HCT116 (cell line): ENCODE results near the gene SPON1. TPM values are rescaled to one million over a fixed set of nuclear protein-coding genes. Genes with fewer than 3 reads are reported as not detected.

Source experiments
- ATAC-seq: fragments of 200-7000 bp; cut with Tn5 transposase; 2 replicates; pipeline ENCODE4 v1.9.1; 2020; ENCODE audit warnings: mild to moderate bottlenecking, moderate library complexity
- BruUV-seq: library from RNA; stranded (reverse); fragments of 400-500 nt; replicated peaks from 2 replicates; lab custom pipeline; 2021; lab: Mats Ljungman, UMichigan
- CTCF ChIA-PET: fragments of 300-600 bp; sonication (Branson Sonifier 250); formaldehyde crosslinking; loops from one replicate; lab custom pipeline; 2021; ENCODE audit warnings: antibody characterized with exemption; lab: Charles Lee
- POLR2A ChIA-PET: fragments of 300-600, 350-600 bp; sonication (Branson Sonifier 250); formaldehyde crosslinking; loops from one replicate; lab custom pipeline; 2021; ENCODE audit warnings: antibody characterized with exemption; lab: Charles Lee
- RAD21 ChIA-PET, 2 experiments: fragments of 300-600 bp; sonication (Branson Sonifier 250); formaldehyde crosslinking; loops; one replicate each; lab custom pipeline; 2023; ENCODE audit warnings: low total read pairs in 2 of 2; ENCODE audit not compliant: uncharacterized antibody in 2 of 2, unreplicated experiment in 2 of 2, low non-redundant PET in 1 of 2; lab: Charles Lee
- DNase-seq: peaks from one replicate; pipeline ENCODE4 v3.0.0-alpha.2; 2010; ENCODE audit warnings: low read depth, low spot score
- H2AFZ ChIP-seq: fragments of 200-600 bp; shearing (Covaris generic), sonication (generic); 2 replicates; pipeline ENCODE4 v1.6.1; 2017; ENCODE audit warnings: low read depth, mixed run types, mixed read lengths, antibody characterized with exemption, low read length; ENCODE audit not compliant: poor library complexity, severe bottlenecking
- H3K27ac ChIP-seq: 2 replicates; pipeline ENCODE4 v1.5.1; 2012; ENCODE audit warnings: low read depth, low read length
- H3K27me3 ChIP-seq: fragments of 200-600 bp; sonication (generic); 2 replicates; pipeline ENCODE4 v1.6.1; 2016; ENCODE audit warnings: mixed run types, low read length, mixed read lengths; ENCODE audit not compliant: insufficient read depth
- H3K36me3 ChIP-seq, 2 experiments: fragments of 200-500 bp in 1 of 2; fragments of 200-600 bp in 1 of 2; sonication (Bioruptor generic) in 1 of 2; sonication (generic) in 1 of 2; 2 replicates each; pipeline versions ENCODE4 v1.5.1 to v1.6.1; 2014 to 2016; ENCODE audit warnings: low read length in 2 of 2, inconsistent platforms in 1 of 2, mixed read lengths in 1 of 2, mixed run types in 1 of 2; ENCODE audit not compliant: insufficient read depth in 2 of 2, control insufficient read depth in 1 of 2
- H3K4me1 ChIP-seq, 2 experiments: fragments of 200-600 bp in 1 of 2; sonication (generic) in 1 of 2; 2 replicates each; pipeline versions ENCODE4 v1.5.1 to v1.6.1; 2012 to 2017; ENCODE audit warnings: low read length in 2 of 2, inconsistent platforms in 1 of 2, mild to moderate bottlenecking in 1 of 2, mixed read lengths in 1 of 2, mixed run types in 1 of 2, moderate library complexity in 1 of 2; ENCODE audit not compliant: insufficient read depth in 2 of 2, control insufficient read depth in 1 of 2
- H3K4me2 ChIP-seq: fragments of 200-600 bp; sonication (generic); 2 replicates; pipeline ENCODE4 v1.6.1; 2017; ENCODE audit warnings: mixed run types, low read length, mixed read lengths
- H3K4me3 ChIP-seq, 2 experiments: fragments of 200-600 bp in 1 of 2; sonication (generic) in 1 of 2; replicated peaks in 1 of 2; 2 replicates each; pipeline ENCODE4 v1.5.1; 2011 to 2016; ENCODE audit warnings: low read length in 2 of 2, control low read depth in 1 of 2, low read depth in 1 of 2, mild to moderate bottlenecking in 1 of 2, mixed read lengths in 1 of 2, mixed run types in 1 of 2
- H3K79me2 ChIP-seq: fragments of 200-600 bp; sonication (generic); 2 replicates; pipeline ENCODE4 v1.6.1; 2017; ENCODE audit warnings: mild to moderate bottlenecking, mixed run types, low read length, moderate library complexity, mixed read lengths; ENCODE audit not compliant: insufficient read depth
- H3K9ac ChIP-seq: fragments of 200-600 bp; sonication (generic); 2 replicates; pipeline ENCODE4 v1.6.1; 2016; ENCODE audit warnings: low read length, mixed read lengths
- H3K9me2 ChIP-seq: fragments of 200-600 bp; sonication (generic), shearing (Covaris generic); 2 replicates; pipeline ENCODE4 v1.6.1; 2017; ENCODE audit warnings: mixed run types, mild to moderate bottlenecking, moderate library complexity; ENCODE audit not compliant: insufficient read depth
- H3K9me3 ChIP-seq, 2 experiments: fragments of 200-500 bp in 1 of 2; fragments of 200-600 bp in 1 of 2; sonication (Bioruptor generic) in 1 of 2; sonication (generic) in 1 of 2; 2 replicates each; pipeline ENCODE4 v1.6.1; 2014 to 2017; ENCODE audit warnings: low read length in 2 of 2, mixed read lengths in 2 of 2, inconsistent platforms in 1 of 2, low read depth in 1 of 2, mild to moderate bottlenecking in 1 of 2, mixed run types in 1 of 2, moderate library complexity in 1 of 2; ENCODE audit not compliant: control insufficient read depth in 1 of 2, insufficient read depth in 1 of 2
- H4K20me1 ChIP-seq: fragments of 200-600 bp; sonication (generic), shearing (Covaris generic); 2 replicates; pipeline ENCODE4 v1.6.1; 2017; ENCODE audit warnings: mixed run types, mild to moderate bottlenecking, moderate library complexity; ENCODE audit not compliant: insufficient read depth
- ATF3 ChIP-seq: IDR thresholded peaks from 2 replicates; pipeline ENCODE4 v1.6.1; 2012
- CBX3 ChIP-seq: IDR thresholded peaks from 2 replicates; pipeline ENCODE4 v1.6.1; 2012; ENCODE audit warnings: low read depth
- CEBPB ChIP-seq: IDR thresholded peaks from 2 replicates; pipeline ENCODE4 v1.6.1; 2012; ENCODE audit warnings: low read depth
- CTCF ChIP-seq, 3 experiments: fragments of 200-600 bp in 1 of 3; sonication (generic) in 1 of 3; IDR thresholded peaks in 2 of 3; conservative IDR thresholded peaks in 1 of 3; 2 replicates each; pipeline ENCODE4 v1.5.1; 2012 to 2017; ENCODE audit warnings: low read depth in 2 of 3, low read length in 2 of 3, antibody characterized with exemption in 1 of 3, borderline replicate concordance in 1 of 3, control low read depth in 1 of 3, mild to moderate bottlenecking in 1 of 3, mixed read lengths in 1 of 3, mixed run types in 1 of 3, moderate library complexity in 1 of 3; ENCODE audit not compliant: insufficient read depth in 1 of 3
- EGR1 ChIP-seq: IDR thresholded peaks from 2 replicates; pipeline ENCODE4 v1.6.1; 2012; ENCODE audit warnings: low read depth
- ELF1 ChIP-seq: IDR thresholded peaks from 2 replicates; pipeline ENCODE4 v1.6.1; 2012; ENCODE audit warnings: low read depth, borderline replicate concordance
- EZH2 ChIP-seq: fragments of 200-600 bp; sonication (generic); IDR thresholded peaks from 2 replicates; pipeline ENCODE4 v1.6.1; 2017; ENCODE audit warnings: antibody characterized with exemption, mixed run types
- EZH2phosphoT487 ChIP-seq: fragments of 200-600 bp; IDR thresholded peaks from 2 replicates; pipeline ENCODE4 v1.6.1; 2018; ENCODE audit warnings: antibody characterized with exemption, borderline replicate concordance
- JUND ChIP-seq: IDR thresholded peaks from 2 replicates; pipeline ENCODE4 v1.6.1; 2012
- MAX ChIP-seq: IDR thresholded peaks from 2 replicates; pipeline ENCODE4 v1.6.1; 2012
- POLR2A ChIP-seq: IDR thresholded peaks from 2 replicates; pipeline ENCODE4 v1.7.0; 2011; ENCODE audit warnings: borderline replicate concordance; ENCODE audit not compliant: insufficient read depth, insufficient read length; ENCODE audit errors: extremely low read depth
- POLR2AphosphoS5 ChIP-seq: IDR thresholded peaks from 2 replicates; pipeline ENCODE4 v1.6.1; 2011; ENCODE audit warnings: mild to moderate bottlenecking, low read depth, low read length, moderate library complexity
- RAD21 ChIP-seq: IDR thresholded peaks from 2 replicates; pipeline ENCODE4 v1.6.1; 2012; ENCODE audit warnings: low read depth, mild to moderate bottlenecking
- REST ChIP-seq: IDR thresholded peaks from 2 replicates; pipeline ENCODE4 v1.6.1; 2012; ENCODE audit warnings: low read depth
- SP1 ChIP-seq: IDR thresholded peaks from 2 replicates; pipeline ENCODE4 v1.6.1; 2012; ENCODE audit warnings: low read depth
- SRF ChIP-seq: IDR thresholded peaks from 2 replicates; pipeline ENCODE4 v1.6.1; 2012; ENCODE audit warnings: low read depth
- TCF7L2 ChIP-seq: IDR thresholded peaks from 2 replicates; pipeline ENCODE4 v1.7.0; 2011; ENCODE audit warnings: borderline replicate concordance, inconsistent platforms; ENCODE audit not compliant: insufficient read depth, insufficient read length; ENCODE audit errors: extremely low read depth
- YY1 ChIP-seq: IDR thresholded peaks from 2 replicates; pipeline ENCODE4 v1.6.1; 2011; ENCODE audit warnings: low read length, low read depth, moderate library complexity, mild to moderate bottlenecking; ENCODE audit not compliant: insufficient replicate concordance; ENCODE audit errors: extremely low read depth
- ZFX ChIP-seq: fragments of 450-650 bp; IDR thresholded peaks from 2 replicates; pipeline ENCODE4 v1.6.1; 2017
- ZNF274 ChIP-seq: fragments of 200-500 bp; sonication (Bioruptor generic); IDR thresholded peaks from 2 replicates; pipeline ENCODE4 v1.6.1; 2014; ENCODE audit warnings: mild to moderate bottlenecking, low read depth, low read length, inconsistent platforms
- intact Hi-C: fragments of 100-400 bp; cut with micrococcal nuclease; formaldehyde crosslinking; loops from 2 replicates; pipeline ENCODE4 v1.10.0; 2022
- total RNA-seq: library from RNA; stranded (reverse); gene quantifications from one replicate; pipeline ENCODE4 v1.2.1, GENCODE V29; 2021; ENCODE audit not compliant: unreplicated experiment

SPON1 gene
- total RNA-seq, 1 experiment from 2014 or later: 0.17 TPM

- TF ChIP-seq ATF3: no peak
These were observed 151.7 kb downstream of the SPON1 start (continued) for GRCh38 chr11:14114269-14114668.

GRCh38 chr11:14114786-14115185, 152.3 kb downstream of the SPON1 start:
- intact Hi-C loops: no loop called here
- CTCF ChIA-PET: no interaction called here
- Histone ChIP-seq H3K79me2 (no peaks in the 10 kb centered on the region), H3K27me3 (peaks cover 9% of the 10 kb centered on the region; the same call in 1 of the 2 replicates), H3K4me3 (no peak overlapping the region), H4K20me1 (no peaks in the 10 kb centered on the region), H2AFZ (no peak overlapping the region), H3K4me1 (no peaks in the 10 kb centered on the region), H3K36me3 (no peaks in the 10 kb centered on the region), H3K9me3 (no peaks in the 10 kb centered on the region), H3K4me2 (no peak overlapping the region), H3K9ac (no peak overlapping the region), H3K9me2 (no peaks in the 10 kb centered on the region), H3K27ac (no peak overlapping the region)
- DNase-seq (no peak), ATAC-seq (no peak)
- RAD21 ChIA-PET: no interaction called here
- BruUV-seq: no TSS peak
- TF ChIP-seq REST (no peak), JUND (no peak), POLR2AphosphoS5 (no peak), TCF7L2 (no peak), EZH2phosphoT487 (no peak), CTCF (IDR thresholded peaks at IDR 0.05 in 2 of 3, conservative IDR thresholded peaks at IDR 0.05 in 1 of 3; ENCODE audit: borderline replicate concordance in 1 of 3, insufficient read depth in 1 of 3, low read depth in 2 of 3, low read length in 2 of 3) (no peak), CEBPB (no peak), MAX (no peak), YY1 (no peak), ZNF274 (no peak), ELF1 (no peak), ZFX (no peak), SRF (no peak), POLR2A (no peak), ATF3 (no peak), EZH2 (no peak), CBX3 (no peak), RAD21 (no peak), SP1 (no peak), EGR1 (no peak)
- POLR2A ChIA-PET: no interaction called here
